ENCODE data around the gene RPL28. TPM values are rescaled to one million over a fixed set of nuclear protein-coding genes. Genes with fewer than 3 reads are reported as not detected.

The RPL28 gene
- total RNA-seq (2014; rRNA removed; shearing (Covaris generic)), result 612 and 617 TPM in 2 replicates

DNA sequence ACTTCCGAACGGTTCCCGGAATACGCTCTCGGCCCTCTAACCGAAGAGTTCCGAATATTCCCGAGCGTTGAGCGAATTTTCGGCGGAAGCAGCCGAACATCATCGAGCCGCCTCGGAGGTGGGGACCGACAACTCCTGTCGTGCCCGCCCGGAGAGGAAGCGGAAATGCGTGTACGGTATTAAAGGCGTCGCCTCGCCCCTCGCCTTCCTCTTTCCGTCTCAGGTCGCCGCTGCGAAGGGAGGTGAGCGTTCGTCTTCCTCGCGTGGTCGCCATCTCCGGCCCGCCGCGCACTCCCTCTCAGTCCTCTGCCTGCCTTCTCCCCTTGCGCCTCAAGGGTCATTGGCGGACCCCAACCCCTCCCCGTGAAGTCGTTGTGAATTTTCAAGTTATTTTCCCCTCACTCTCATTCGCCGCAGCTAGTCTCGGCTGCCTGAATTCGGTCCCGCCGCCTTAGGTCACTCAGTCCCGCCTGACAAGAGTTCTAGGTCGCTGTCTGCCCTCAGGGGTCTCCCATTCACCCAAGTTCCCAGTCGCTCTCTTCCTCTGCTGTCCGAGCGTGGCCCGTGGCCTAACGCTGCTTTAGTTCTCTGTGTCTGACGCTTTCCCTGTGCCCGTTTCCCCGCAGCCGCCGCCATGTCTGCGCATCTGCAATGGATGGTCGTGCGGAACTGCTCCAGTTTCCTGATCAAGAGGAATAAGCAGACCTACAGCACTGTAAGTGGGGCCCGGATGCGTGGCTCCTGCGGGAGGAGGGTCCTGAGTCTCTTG is at the start of gene RPL28:
TSS of gene RPL28 (plus strand) at position 209 of the 769 bp plus-strand sequence. CDS start at position 635, 426 bp downstream.
- peak; percentile 98 to 99 for DNase-seq
- Histone ChIP-seq H3K27me3 (no peaks in the 10 kb centered on the region), H3K4me1 (peaks cover 17% of the 10 kb centered on the region), H3K36me3 (peaks cover 42% of the 10 kb centered on the region), H3K9me3 (replicated peaks) (no peaks in the 10 kb centered on the region), H3K4me3 (peak within 1 kb of the TSS; percentile 86), H3K27ac (peak within 1 kb of the TSS; percentile 73)

DNA sequence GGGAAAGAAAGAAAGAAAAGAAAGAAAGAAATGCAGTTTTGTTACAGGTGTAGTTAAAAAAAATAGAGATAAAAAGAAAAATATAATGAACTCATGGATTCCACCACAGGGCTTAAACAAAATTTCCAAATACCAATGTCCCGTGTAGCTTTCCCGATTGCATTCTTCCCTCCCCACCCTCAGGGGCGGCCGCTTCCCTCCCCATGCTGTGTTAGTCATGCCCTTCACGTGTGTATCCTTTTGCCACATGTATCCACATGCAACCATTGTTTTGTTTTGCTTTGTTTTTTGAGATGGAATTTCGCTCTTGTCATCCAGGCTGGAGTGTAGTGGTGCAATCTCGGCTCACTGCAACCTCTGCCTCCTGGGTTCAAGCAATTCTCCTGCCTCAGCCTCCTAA is 49.6 kb upstream of the RPL28 start:
- no peak for DNase-seq
- Histone ChIP-seq H3K27ac (no peak overlapping the region), H3K9me3 (replicated peaks) (no peaks in the 10 kb centered on the region), H3K4me3 (no peak overlapping the region), H3K36me3 (no peaks in the 10 kb centered on the region), H3K4me1 (no peaks in the 10 kb centered on the region), H3K27me3 (no peaks in the 10 kb centered on the region)

DNA sequence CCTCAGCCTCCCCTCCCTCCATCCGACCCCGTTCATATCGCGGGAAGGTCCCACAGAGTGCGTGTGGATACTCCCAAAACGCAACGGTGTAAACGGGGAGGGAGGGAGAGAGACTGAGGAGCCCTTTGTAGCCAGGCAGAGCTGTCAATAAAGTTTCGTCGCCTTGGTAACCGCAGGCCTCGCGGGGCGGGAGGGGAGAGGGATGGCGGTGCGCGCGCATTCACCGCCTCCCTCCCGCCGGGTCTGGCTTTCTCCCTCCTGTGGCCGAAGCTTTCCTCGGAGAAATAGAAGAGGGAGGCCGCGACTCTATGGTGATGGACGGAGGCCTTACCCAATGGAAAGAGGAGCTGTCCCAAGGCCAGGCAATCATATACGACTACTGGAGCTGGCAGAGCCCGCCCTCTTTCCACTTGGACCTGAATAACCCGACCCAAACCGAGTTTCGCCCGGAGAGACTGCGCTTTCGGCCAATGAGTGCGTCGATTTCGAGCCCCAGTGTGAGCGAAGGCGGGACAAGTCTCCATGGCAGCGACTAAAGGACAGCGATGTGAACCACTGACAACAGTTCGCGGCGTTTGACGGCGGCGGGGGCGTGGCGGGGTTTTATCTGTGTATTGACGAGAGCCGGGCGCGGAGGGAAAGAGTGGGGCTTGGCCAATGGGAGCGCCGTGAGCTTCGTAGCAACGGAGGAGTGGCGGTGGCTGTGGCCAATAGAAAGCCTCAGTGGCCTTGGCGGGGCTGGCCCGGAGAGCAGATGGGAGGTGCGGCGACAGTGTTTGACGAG is 46.4 kb upstream of the RPL28 start, which contains the start of gene KMT5C:
TSS of gene KMT5C (plus strand) at position 772 of the 784 bp plus-strand sequence. CDS start 2,061 bp downstream, outside the sequence.
- Histone ChIP-seq H3K4me1 (peaks cover 12% of the 10 kb centered on the region), H3K9me3 (replicated peaks) (no peaks in the 10 kb centered on the region), H3K36me3 (peaks cover 4% of the 10 kb centered on the region; the same call in 1 of the 2 replicates), H3K27ac (peak within 1 kb of the TSS; percentile 91), H3K27me3 (no peaks in the 10 kb centered on the region), H3K4me3 (peak within 1 kb of the TSS; percentile 73)
- DNase-seq, result peak; percentile 100

DNA sequence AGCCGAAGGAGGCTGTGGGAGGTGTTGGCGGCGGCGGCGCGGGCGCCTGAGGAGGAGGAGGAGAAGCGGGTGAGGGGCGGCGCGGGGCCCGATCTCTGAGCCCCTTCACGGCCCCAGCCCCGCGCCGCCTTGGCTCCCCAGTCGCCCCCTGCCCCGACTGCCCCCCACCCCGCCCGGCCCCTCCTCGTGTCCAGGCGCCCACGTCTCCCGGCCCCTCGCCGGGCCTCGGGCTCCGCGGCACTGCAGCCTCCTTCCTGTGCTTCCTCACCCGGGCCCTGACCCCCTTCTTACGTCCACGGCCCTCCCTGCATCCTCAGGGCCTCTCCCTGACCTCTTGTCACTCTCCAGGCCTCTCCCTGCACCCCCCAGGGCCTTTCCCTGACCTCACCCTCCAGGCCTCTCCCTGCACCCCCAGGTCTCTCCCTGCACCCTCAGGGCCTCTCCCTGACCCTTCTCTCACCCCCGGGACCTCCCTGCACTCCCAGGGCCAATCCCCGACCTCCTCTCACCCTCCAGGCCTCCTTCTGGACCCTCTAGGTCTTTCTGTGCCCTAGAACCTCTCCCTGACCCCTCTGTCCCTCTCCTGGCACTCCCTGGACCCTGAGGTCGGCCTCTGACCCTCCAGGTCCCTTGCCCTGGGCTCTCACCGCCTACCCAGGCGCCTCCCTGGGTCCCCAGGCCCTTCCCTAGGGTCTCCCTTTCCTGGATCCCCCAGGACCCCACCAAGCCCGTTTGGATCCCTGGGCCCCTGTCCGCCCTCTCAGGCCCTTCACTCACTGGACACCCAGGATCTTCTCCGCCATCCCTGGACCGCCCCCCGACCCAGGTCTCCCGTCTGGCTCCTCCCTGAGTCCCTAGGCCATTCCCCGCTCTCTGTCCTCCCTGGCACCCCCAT is 45.6 kb upstream of the RPL28 start:
- peak overlapping the region; percentile 73 for H3K4me3 ChIP-seq
- DNase-seq, result peak; percentile 35 to 43
- H3K9me3 ChIP-seq (replicated peaks), result no peaks in the 10 kb centered on the region
- H3K27ac ChIP-seq, result peak overlapping the region; percentile 51
- H3K36me3 ChIP-seq, result peaks cover 4% of the 10 kb centered on the region; the same call in 1 of the 2 replicates
- H3K27me3 ChIP-seq, result no peaks in the 10 kb centered on the region
- H3K4me1 ChIP-seq, result peaks cover 21% of the 10 kb centered on the region

DNA sequence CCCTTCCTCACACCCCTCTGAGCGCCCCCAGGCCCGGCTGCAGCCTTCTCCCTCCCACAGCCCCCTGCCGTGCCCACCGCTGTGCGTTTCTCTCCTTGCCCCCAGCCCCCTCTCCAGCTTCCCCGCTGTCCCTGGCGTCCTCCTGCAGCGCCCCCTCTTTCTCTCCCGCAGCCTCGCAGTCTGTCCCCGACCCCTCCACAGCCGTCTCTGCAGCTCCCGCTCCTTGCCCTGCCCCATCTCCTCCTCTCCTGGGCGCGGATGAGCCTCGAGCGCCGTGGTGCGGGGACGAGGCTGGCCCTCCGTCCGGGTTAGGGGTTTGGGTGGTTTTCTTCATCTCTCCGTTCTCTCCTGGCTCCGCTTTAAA is 45.0 kb upstream of the RPL28 start:
- Histone ChIP-seq H3K27me3 (no peaks in the 10 kb centered on the region), H3K9me3 (replicated peaks) (no peaks in the 10 kb centered on the region), H3K4me1 (peaks cover 27% of the 10 kb centered on the region), H3K36me3 (peaks cover 4% of the 10 kb centered on the region; the same call in 1 of the 2 replicates), H3K27ac (peak overlapping the region; percentile 51; the same call in 1 of the 2 replicates), H3K4me3 (peak overlapping the region; percentile 73)
- DNase-seq, result peak; percentile 63

DNA sequence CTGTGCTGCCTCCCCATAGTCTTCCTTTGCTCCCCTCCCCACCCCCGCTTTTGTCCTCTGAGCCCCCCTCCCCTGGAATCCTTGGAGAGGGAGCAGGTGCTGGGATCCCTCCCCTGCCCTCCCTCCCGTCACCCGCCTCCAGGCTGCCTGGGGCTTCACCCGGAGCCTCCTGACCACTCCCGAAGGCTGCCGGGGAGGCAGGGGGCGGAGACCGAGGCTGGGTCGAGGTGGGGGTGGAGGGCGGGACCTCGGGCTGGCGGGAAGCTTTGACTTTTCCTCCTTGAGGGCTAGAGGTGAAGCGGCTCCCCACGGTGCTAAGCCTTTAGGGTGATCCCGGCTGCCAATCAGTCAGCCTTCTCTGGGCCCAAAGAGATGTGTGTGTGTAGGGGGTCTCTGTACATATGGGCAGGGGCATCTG is 44.6 kb upstream of the RPL28 start:
- H3K4me3 ChIP-seq, result peak overlapping the region; percentile 73
- H3K27ac ChIP-seq, result peak overlapping the region; percentile 51; the same call in 1 of the 2 replicates
- no peaks in the 10 kb centered on the region for H3K9me3 ChIP-seq (replicated peaks)
- peak; percentile 83 to 86 for DNase-seq
- peaks cover 31% of the 10 kb centered on the region for H3K4me1 ChIP-seq
- no peaks in the 10 kb centered on the region for H3K27me3 ChIP-seq
- peaks cover 4% of the 10 kb centered on the region for H3K36me3 ChIP-seq

DNA sequence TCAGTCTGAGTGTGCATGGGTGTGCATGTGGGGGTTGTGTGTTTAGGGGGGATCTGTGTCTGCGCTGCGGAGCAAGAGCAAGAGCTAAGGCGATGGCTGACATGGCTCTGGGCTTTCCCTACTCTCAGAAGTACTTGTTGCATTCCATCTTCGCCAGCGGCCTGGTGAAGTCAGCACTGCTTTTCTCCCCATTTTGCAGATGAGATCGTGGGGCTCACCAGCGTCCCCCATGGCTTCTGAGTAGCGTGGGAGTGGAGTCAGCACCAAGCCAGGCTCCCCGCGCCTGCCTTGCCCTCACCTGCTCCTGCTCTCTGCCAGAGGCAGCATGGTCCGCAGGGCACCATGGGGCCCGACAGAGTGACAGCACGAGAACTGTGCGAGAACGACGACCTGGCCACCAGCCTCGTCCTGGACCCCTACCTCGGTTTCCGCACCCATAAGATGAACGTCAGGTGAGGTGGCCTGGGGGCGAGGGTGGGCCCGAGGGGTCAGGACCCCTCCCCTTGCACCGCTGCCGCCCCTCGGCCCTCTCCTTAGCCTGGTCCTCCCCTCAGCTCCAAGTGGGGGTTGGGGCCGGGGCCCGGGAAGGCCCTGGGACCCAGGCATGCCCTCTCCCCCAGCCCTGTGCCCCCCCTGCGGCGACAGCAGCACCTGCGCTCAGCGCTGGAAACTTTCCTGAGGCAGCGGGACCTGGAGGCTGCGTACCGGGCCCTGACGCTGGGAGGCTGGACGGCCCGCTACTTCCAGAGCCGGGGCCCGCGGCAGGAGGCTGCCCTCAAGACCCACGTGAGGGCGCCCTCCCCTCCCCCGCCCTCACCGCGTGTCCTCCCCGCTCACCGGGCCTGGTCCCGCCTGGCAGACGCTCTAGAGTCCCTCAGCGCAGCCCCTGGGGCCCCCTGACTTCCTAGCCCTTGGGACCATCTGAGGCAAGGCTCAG is 43.9 kb upstream of the RPL28 start:
- Histone ChIP-seq H3K27me3 (no peaks in the 10 kb centered on the region), H3K36me3 (peaks cover 4% of the 10 kb centered on the region), H3K9me3 (replicated peaks) (no peaks in the 10 kb centered on the region), H3K27ac (no peak overlapping the region), H3K4me1 (peaks cover 31% of the 10 kb centered on the region), H3K4me3 (peak overlapping the region; percentile 73)
- no peak for DNase-seq

DNA sequence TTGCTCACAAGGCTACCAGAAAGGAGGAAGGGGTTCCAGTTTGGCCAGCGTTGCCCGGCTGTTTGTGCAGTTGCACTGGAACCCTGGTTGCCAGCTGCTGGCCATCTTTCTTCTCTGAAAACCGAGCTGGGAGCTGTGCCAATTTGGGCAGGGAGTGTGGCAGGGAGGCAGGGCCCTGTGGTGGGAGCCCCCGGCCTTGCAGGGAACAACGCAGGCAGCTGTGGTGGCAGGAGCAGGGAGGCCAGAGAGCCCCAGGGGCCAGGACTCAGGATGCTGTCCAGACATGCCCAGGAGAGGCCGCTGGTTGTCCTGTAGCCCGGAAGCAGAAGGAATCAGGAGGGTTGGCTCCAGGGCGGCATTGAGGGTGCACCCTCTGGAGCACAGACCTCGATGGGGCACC is 41.3 kb upstream of the RPL28 start:
- Histone ChIP-seq H3K4me1 (peaks cover 31% of the 10 kb centered on the region), H3K4me3 (no peak overlapping the region), H3K27me3 (no peaks in the 10 kb centered on the region), H3K36me3 (peaks cover 7% of the 10 kb centered on the region), H3K9me3 (replicated peaks) (no peaks in the 10 kb centered on the region), H3K27ac (peak overlapping the region; percentile 16; the same call in 1 of the 2 replicates)
- DNase-seq, result peak; percentile 92 to 93

DNA sequence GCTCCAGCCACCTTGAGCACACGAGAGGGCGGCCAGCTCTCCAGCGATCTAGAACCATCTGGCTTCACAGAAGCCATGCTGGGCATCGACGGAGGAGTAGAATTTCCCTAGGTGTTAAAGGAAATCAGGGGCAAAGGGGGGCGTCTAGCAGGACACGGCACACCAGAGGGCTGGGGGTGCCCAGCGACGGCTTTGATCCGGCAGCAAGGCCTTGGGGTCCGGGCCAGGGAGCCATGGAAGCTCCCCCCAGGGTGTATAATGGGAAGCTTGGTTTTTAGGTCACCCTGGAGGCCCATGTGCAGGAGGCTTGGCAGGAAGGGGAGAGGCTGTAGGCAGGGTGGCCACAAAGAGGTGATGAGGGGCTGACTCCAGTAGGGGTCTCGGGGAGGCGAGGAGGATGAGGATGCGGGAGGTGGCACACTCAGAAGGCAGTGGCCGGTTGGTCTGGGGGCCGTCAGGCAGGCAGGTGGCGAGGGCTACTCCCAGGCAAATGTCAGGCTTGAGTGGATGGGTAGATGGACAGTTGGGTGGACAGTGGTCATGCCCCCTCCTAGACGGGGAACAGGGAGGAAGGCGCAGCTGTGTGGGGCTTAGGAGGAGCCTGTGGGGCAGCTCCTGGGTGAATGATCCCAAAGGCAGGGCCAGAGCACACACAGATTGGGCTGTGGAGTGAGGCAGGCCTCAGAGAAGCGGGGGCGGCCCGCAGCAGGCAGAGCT is 40.5 kb upstream of the RPL28 start:
- Histone ChIP-seq H3K4me1 (peaks cover 31% of the 10 kb centered on the region), H3K27me3 (no peaks in the 10 kb centered on the region), H3K4me3 (no peak overlapping the region), H3K27ac (no peak overlapping the region; the same call in 1 of the 2 replicates), H3K9me3 (replicated peaks) (no peaks in the 10 kb centered on the region), H3K36me3 (peaks cover 9% of the 10 kb centered on the region)
- no peak for DNase-seq

DNA sequence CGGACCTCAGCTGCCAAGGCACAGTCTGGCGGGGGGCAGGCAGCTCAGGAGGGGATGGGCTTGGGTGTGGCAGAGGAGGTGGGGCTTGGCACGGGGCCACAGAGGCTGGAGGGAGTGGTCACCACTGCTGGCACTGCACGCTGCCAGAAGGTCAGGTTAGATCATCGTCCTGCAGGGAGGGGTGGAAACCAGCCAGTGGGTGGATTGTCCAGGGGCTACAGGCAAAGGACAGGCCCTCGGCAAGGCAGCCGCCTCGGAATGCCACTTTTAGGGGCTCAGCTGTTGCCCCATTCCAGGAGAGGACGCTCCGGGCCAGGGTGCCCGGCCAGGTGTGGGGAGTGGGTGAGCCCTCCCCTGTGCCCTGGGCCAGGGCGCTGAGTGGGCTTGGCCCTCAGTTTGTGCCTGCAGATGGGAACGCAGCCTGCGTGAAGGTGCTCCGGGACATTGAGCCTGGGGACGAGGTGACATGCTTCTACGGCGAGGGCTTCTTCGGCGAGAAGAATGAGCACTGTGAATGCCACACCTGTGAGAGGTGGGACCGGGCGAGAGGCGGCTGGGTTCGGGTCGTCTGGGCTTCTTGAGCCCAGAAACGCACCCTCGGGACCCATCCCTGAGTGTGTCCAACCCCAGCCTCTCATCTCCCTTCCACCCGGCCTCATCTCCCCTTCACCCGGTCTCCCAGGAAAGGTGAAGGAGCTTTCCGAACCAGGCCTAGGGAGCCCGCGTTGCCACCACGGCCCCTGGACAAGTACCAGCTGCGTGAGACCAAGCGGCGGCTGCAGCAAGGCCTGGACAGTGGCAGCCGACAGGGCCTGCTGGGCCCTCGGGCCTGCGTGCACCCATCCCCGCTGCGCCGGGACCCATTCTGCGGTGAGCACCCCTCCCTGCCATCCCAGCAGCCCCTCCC is 39.7 kb upstream of the RPL28 start:
- Histone ChIP-seq H3K27me3 (no peaks in the 10 kb centered on the region), H3K4me1 (peaks cover 31% of the 10 kb centered on the region), H3K9me3 (replicated peaks) (no peaks in the 10 kb centered on the region), H3K36me3 (peaks cover 9% of the 10 kb centered on the region), H3K27ac (no peak overlapping the region), H3K4me3 (no peak overlapping the region)
- peak; percentile 69 to 82 for DNase-seq

DNA sequence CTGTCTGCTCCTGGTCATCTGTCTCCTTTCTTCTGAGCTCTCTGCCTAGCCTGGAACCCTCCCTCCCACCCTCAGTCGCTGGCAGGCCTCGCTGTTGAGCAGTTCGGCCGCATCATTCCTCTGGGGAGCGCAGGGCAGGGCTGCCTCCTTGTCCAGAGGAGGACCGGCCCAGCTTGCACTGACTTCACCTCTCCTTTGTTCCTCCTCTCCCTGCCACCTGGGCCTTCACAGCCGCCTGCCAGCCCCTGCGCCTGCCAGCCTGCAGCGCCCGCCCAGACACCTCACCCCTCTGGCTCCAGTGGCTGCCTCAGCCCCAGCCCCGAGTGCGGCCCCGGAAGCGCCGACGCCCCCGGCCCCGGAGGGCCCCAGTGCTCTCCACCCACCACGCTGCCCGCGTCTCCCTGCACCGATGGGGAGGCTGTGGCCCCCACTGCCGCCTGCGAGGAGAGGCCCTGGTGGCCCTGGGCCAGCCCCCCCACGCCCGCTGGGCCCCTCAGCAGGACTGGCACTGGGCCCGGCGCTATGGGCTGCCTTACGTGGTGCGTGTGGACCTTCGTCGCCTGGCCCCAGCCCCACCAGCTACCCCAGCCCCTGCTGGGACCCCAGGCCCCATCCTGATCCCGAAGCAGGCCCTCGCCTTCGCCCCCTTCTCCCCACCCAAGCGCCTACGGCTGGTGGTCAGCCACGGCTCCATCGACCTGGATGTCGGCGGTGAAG is 38.8 kb upstream of the RPL28 start:
- H3K27me3 ChIP-seq, result no peaks in the 10 kb centered on the region
- peaks cover 9% of the 10 kb centered on the region for H3K36me3 ChIP-seq
- H3K9me3 ChIP-seq (replicated peaks), result no peaks in the 10 kb centered on the region
- H3K4me3 ChIP-seq, result no peak overlapping the region
- H3K4me1 ChIP-seq, result peaks cover 27% of the 10 kb centered on the region
- DNase-seq, result no peak
- H3K27ac ChIP-seq, result no peak overlapping the region

Measured in SJCRH30 (cell line).